ENCODE data around the gene BABAM2.

DNA sequence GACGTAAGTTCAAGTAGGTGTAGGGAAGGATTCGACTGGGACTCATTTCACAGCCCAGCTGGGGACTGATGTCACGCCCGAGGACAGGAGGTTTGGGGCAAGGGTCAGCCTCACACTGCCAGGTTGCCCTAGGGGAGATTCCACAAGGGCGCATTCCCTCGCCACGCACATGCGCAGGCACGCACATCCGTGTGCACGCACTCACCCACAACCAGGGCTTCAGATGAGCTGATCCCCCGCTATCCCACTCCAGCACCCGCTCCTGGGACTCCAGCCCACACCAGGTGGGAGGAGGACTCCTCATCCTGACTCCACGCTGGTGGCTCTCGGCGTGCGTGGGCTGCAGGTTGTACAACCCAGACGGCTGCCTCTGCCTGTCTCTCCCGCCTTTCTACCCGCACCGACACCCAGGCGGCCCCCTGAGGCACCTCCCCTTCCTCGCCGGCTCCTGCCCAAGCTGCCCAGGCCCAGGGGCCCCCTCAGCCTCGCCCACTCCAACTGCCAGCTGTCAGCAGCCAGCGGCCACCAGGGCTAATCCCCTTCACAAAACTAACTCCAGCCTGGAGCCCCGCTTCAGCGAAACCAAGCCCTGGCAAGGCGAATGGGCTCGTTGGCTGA is 454.3 kb downstream of the BABAM2 start:
- TF ChIP-seq SP3 (tag by site-specific recombination; IDR thresholded peaks at IDR 0.05) = no peak
- TF ChIP-seq ZNF626 (tag by site-specific recombination; IDR thresholded peaks at IDR 0.05) = no peak
- TF ChIP-seq, protein P1, sequence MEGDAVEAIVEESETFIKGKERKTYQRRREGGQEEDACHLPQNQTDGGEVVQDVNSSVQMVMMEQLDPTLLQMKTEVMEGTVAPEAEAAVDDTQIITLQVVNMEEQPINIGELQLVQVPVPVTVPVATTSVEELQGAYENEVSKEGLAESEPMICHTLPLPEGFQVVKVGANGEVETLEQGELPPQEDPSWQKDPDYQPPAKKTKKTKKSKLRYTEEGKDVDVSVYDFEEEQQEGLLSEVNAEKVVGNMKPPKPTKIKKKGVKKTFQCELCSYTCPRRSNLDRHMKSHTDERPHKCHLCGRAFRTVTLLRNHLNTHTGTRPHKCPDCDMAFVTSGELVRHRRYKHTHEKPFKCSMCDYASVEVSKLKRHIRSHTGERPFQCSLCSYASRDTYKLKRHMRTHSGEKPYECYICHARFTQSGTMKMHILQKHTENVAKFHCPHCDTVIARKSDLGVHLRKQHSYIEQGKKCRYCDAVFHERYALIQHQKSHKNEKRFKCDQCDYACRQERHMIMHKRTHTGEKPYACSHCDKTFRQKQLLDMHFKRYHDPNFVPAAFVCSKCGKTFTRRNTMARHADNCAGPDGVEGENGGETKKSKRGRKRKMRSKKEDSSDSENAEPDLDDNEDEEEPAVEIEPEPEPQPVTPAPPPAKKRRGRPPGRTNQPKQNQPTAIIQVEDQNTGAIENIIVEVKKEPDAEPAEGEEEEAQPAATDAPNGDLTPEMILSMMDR (tag by site-specific recombination; IDR thresholded peaks at IDR 0.05) = no peak
- TF ChIP-seq ZNF114 (tag by site-specific recombination; IDR thresholded peaks at IDR 0.05) = no peak
- TF ChIP-seq, protein P2, sequence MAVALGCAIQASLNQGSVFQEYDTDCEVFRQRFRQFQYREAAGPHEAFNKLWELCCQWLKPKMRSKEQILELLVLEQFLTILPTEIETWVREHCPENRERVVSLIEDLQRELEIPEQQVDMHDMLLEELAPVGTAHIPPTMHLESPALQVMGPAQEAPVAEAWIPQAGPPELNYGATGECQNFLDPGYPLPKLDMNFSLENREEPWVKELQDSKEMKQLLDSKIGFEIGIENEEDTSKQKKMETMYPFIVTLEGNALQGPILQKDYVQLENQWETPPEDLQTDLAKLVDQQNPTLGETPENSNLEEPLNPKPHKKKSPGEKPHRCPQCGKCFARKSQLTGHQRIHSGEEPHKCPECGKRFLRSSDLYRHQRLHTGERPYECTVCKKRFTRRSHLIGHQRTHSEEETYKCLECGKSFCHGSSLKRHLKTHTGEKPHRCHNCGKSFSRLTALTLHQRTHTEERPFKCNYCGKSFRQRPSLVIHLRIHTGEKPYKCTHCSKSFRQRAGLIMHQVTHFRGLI (tag by site-specific recombination; IDR thresholded peaks at IDR 0.05) = no peak
- no peak for TF ChIP-seq YY2 (tag by site-specific recombination; IDR thresholded peaks at IDR 0.05)
- TF ChIP-seq, protein P3, sequence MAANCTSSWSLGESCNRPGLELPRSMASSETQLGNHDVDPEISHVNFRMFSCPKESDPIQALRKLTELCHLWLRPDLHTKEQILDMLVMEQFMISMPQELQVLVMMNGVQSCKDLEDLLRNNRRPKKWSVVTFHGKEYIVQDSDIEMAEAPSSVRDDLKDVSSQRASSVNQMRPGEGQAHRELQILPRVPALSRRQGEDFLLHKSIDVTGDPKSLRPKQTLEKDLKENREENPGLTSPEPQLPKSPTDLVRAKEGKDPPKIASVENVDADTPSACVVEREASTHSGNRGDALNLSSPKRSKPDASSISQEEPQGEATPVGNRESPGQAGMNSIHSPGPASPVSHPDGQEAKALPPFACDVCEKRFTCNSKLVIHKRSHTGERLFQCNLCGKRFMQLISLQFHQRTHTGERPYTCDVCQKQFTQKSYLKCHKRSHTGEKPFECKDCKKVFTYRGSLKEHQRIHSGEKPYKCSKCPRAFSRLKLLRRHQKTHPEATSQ (tag by site-specific recombination; IDR thresholded peaks at IDR 0.05) = no peak
- TF ChIP-seq, protein P4, sequence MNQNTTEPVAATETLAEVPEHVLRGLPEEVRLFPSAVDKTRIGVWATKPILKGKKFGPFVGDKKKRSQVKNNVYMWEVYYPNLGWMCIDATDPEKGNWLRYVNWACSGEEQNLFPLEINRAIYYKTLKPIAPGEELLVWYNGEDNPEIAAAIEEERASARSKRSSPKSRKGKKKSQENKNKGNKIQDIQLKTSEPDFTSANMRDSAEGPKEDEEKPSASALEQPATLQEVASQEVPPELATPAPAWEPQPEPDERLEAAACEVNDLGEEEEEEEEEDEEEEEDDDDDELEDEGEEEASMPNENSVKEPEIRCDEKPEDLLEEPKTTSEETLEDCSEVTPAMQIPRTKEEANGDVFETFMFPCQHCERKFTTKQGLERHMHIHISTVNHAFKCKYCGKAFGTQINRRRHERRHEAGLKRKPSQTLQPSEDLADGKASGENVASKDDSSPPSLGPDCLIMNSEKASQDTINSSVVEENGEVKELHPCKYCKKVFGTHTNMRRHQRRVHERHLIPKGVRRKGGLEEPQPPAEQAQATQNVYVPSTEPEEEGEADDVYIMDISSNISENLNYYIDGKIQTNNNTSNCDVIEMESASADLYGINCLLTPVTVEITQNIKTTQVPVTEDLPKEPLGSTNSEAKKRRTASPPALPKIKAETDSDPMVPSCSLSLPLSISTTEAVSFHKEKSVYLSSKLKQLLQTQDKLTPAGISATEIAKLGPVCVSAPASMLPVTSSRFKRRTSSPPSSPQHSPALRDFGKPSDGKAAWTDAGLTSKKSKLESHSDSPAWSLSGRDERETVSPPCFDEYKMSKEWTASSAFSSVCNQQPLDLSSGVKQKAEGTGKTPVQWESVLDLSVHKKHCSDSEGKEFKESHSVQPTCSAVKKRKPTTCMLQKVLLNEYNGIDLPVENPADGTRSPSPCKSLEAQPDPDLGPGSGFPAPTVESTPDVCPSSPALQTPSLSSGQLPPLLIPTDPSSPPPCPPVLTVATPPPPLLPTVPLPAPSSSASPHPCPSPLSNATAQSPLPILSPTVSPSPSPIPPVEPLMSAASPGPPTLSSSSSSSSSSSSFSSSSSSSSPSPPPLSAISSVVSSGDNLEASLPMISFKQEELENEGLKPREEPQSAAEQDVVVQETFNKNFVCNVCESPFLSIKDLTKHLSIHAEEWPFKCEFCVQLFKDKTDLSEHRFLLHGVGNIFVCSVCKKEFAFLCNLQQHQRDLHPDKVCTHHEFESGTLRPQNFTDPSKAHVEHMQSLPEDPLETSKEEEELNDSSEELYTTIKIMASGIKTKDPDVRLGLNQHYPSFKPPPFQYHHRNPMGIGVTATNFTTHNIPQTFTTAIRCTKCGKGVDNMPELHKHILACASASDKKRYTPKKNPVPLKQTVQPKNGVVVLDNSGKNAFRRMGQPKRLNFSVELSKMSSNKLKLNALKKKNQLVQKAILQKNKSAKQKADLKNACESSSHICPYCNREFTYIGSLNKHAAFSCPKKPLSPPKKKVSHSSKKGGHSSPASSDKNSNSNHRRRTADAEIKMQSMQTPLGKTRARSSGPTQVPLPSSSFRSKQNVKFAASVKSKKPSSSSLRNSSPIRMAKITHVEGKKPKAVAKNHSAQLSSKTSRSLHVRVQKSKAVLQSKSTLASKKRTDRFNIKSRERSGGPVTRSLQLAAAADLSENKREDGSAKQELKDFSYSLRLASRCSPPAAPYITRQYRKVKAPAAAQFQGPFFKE (tag by site-specific recombination; IDR thresholded peaks at IDR 0.05; ENCODE audit: borderline replicate concordance) = no peak
- no peak for TF ChIP-seq ZNF121 (tag by site-specific recombination; IDR thresholded peaks at IDR 0.05)
- TF ChIP-seq MZF1 (tag by site-specific recombination; IDR thresholded peaks at IDR 0.05; ENCODE audit: borderline replicate concordance) = no peak
- TF ChIP-seq, protein P5, sequence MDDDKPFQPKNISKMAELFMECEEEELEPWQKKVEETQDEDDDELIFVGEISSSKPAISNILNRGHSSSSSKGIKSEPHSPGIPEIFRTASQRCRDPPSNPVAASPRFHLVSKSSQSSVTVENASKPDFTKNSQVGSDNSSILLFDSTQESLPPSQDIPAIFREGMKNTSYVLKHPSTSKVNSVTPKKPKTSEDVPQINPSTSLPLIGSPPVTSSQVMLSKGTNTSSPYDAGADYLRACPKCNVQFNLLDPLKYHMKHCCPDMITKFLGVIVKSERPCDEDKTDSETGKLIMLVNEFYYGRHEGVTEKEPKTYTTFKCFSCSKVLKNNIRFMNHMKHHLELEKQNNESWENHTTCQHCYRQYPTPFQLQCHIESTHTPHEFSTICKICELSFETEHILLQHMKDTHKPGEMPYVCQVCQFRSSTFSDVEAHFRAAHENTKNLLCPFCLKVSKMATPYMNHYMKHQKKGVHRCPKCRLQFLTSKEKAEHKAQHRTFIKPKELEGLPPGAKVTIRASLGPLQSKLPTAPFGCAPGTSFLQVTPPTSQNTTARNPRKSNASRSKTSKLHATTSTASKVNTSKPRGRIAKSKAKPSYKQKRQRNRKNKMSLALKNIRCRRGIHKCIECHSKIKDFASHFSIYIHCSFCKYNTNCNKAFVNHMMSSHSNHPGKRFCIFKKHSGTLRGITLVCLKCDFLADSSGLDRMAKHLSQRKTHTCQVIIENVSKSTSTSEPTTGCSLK (tag by site-specific recombination; IDR thresholded peaks at IDR 0.05) = no peak
- TF ChIP-seq, protein P6, sequence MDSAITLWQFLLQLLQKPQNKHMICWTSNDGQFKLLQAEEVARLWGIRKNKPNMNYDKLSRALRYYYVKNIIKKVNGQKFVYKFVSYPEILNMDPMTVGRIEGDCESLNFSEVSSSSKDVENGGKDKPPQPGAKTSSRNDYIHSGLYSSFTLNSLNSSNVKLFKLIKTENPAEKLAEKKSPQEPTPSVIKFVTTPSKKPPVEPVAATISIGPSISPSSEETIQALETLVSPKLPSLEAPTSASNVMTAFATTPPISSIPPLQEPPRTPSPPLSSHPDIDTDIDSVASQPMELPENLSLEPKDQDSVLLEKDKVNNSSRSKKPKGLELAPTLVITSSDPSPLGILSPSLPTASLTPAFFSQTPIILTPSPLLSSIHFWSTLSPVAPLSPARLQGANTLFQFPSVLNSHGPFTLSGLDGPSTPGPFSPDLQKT (IDR thresholded peaks at IDR 0.05; ENCODE audit: borderline replicate concordance, low read depth, low read length) = no peak
- no peak for TF ChIP-seq ZBTB17 (tag by site-specific recombination; IDR thresholded peaks at IDR 0.05)
